MM.1S (cell line): ENCODE data around the gene CFAP91.
A peak's percentile ranks its signal among the peaks of the same experiment; 100 is the strongest.
"Not testable (repeated sequence)": the region's sequence is repeated elsewhere in the genome, so short reads cannot be mapped to it uniquely, and the experiment has no call there.

Experiments
- DNase-seq: peaks from one replicate; pipeline ENCODE4 v3.0.0-alpha.2; 2015
- H2AFZ ChIP-seq: fragments of 300-600 bp; sonication (generic); 2 replicates; pipeline ENCODE4 v1.6.0; 2016; ENCODE audit warnings: antibody characterized with exemption, low read length
- H3F3A ChIP-seq: fragments of 300-600 bp; sonication (generic); 2 replicates; pipeline ENCODE4 v1.6.1; 2016; ENCODE audit warnings: mild to moderate bottlenecking, antibody characterized with exemption, low read length, moderate library complexity, mixed read lengths; ENCODE audit not compliant: insufficient read depth
- H3K27ac ChIP-seq: fragments of 300-600 bp; sonication (generic); 2 replicates; pipeline ENCODE4 v1.5.1; 2016; ENCODE audit warnings: mild to moderate bottlenecking, low read length
- H3K27me3 ChIP-seq: fragments of 300-600 bp; sonication (generic); replicated peaks from 2 replicates; pipeline ENCODE4 v1.6.0; 2016; ENCODE audit warnings: low read length; ENCODE audit not compliant: insufficient read depth
- H3K36me3 ChIP-seq: fragments of 300-600 bp; sonication (generic); replicated peaks from 2 replicates; pipeline ENCODE4 v1.6.1; 2016; ENCODE audit warnings: mild to moderate bottlenecking, low read length, mixed read lengths; ENCODE audit not compliant: insufficient read depth
- H3K4me1 ChIP-seq: fragments of 300-600 bp; sonication (generic); 2 replicates; pipeline ENCODE4 v1.6.1; 2016; ENCODE audit warnings: low read length, mixed read lengths
- H3K4me2 ChIP-seq: fragments of 300-600 bp; sonication (generic); 2 replicates; pipeline ENCODE4 v1.6.0; 2016; ENCODE audit warnings: low read depth, low read length
- H3K4me3 ChIP-seq: fragments of 300-600 bp; sonication (generic); 2 replicates; pipeline ENCODE4 v1.5.1; 2016; ENCODE audit warnings: low read length, mixed read lengths
- H3K79me2 ChIP-seq: fragments of 300-600 bp; sonication (generic); 2 replicates; pipeline ENCODE4 v1.6.1; 2016; ENCODE audit warnings: mixed run types, low read length, mixed read lengths
- H3K9ac ChIP-seq: fragments of 300-600 bp; sonication (generic); 2 replicates; pipeline ENCODE4 v1.6.1; 2016; ENCODE audit warnings: low read length, mixed read lengths
- H3K9me2 ChIP-seq: fragments of 300-600 bp; sonication (generic); replicated peaks from 2 replicates; pipeline ENCODE4 v1.6.1; 2016; ENCODE audit warnings: mild to moderate bottlenecking, low read length, mixed read lengths; ENCODE audit not compliant: insufficient read depth
- H3K9me3 ChIP-seq: fragments of 300-600 bp; sonication (generic); replicated peaks from 2 replicates; pipeline ENCODE4 v1.6.1; 2016; ENCODE audit warnings: mild to moderate bottlenecking, low read length, mixed read lengths; ENCODE audit not compliant: insufficient read depth
- H4K20me1 ChIP-seq: fragments of 300-600 bp; sonication (generic); 2 replicates; pipeline ENCODE4 v1.6.1; 2016; ENCODE audit warnings: mild to moderate bottlenecking, low read length, moderate library complexity, mixed read lengths; ENCODE audit not compliant: insufficient read depth
- CTCF ChIP-seq: fragments of 300-600 bp; sonication (generic); IDR thresholded peaks from 2 replicates; pipeline ENCODE4 v1.5.1; 2016; ENCODE audit warnings: antibody characterized with exemption, low read length, mixed read lengths
- EZH2 ChIP-seq: fragments of 300-600 bp; sonication (generic); optimal IDR thresholded peaks from 2 replicates; pipeline ENCODE3; 2017; ENCODE audit warnings: low read depth, mild to moderate bottlenecking, antibody characterized with exemption, low read length, mixed read lengths
- EZH2phosphoT487 ChIP-seq: fragments of 300-600 bp; sonication (generic); IDR thresholded peaks from 2 replicates; pipeline ENCODE4 v1.6.1; 2018; ENCODE audit warnings: antibody characterized with exemption, low read length

CFAP91 gene

DNA sequence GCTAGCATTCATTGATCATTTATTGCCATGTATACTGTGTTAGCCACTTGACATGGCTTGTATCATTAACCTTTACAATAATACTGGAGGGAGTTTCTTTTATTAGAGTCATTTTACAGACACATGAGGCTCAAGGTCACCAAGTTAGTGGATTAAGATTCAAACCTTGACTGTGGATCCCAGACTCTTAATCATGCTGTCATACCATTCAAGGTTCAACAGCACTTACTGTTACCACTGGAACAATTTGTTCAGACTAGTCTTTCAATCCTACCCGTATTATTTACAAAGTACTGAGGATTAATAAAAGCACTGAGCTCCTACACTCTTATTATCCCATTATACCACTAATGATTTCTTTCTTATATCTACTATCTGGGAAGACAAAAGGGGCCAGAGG lies 26.8 kb upstream of the CFAP91 start:
- Histone ChIP-seq H3K4me2 (peak overlapping the region; percentile 71), H3K9me3 (no peaks in the 10 kb centered on the region), H3K36me3 (peaks cover 4% of the 10 kb centered on the region; the same call in 1 of the 2 replicates), H3K9me2 (no peaks in the 10 kb centered on the region), H3K4me1 (peaks cover 8% of the 10 kb centered on the region), H2AFZ (no peak overlapping the region), H3F3A (peaks cover 6% of the 10 kb centered on the region), H3K27ac (no peak overlapping the region), H4K20me1 (no peaks in the 10 kb centered on the region), H3K4me3 (peak overlapping the region; percentile 86), H3K27me3 (no peaks in the 10 kb centered on the region), H3K79me2 (peaks cover 35% of the 10 kb centered on the region), H3K9ac (peak overlapping the region; percentile 56)
- no peak for TF ChIP-seq CTCF
- no peak for TF ChIP-seq EZH2phosphoT487
- no peak for TF ChIP-seq EZH2
- no peak for DNase-seq

- H3K9me2 ChIP-seq = no peaks in the 10 kb centered on the region
- no peaks in the 10 kb centered on the region for H4K20me1 ChIP-seq
- H3K9ac ChIP-seq = peak within 1 kb of the TSS; percentile 86
- no peaks in the 10 kb centered on the region for H3K27me3 ChIP-seq
- peak within 1 kb of the TSS; percentile 94 for H3K27ac ChIP-seq
- peaks cover 10% of the 10 kb centered on the region for H3K4me1 ChIP-seq
- DNase-seq = peak; percentile 99
- H3F3A ChIP-seq = peaks cover 6% of the 10 kb centered on the region
- H3K36me3 ChIP-seq = peaks cover 4% of the 10 kb centered on the region; the same call in 1 of the 2 replicates
- peak within 1 kb of the TSS; percentile 86 for H3K4me3 ChIP-seq
- peak within 1 kb of the TSS; percentile 52 for H2AFZ ChIP-seq
- peak within 1 kb of the TSS; percentile 90 for H3K4me2 ChIP-seq
- H3K9me3 ChIP-seq = no peaks in the 10 kb centered on the region
- TF ChIP-seq CTCF = no peak
- TF ChIP-seq EZH2phosphoT487 = no peak
- H3K79me2 ChIP-seq = peaks cover 35% of the 10 kb centered on the region
Observed at GRCh38 chr3:119676771-119677640, 25.8 kb upstream of the CFAP91 start, which contains the start of gene COX17. TSS of gene COX17 (minus strand) at chr3:119677406. CDS start at chr3:119677310, 96 bp downstream.

GRCh38 chr3:119677641-119677934 lies 25.2 kb upstream of the CFAP91 start:
- Histone ChIP-seq H3K27me3 (no peaks in the 10 kb centered on the region), H3K4me2 (peak overlapping the region; percentile 90), H3K4me1 (peaks cover 10% of the 10 kb centered on the region), H3K4me3 (peak overlapping the region; percentile 86), H3F3A (peaks cover 6% of the 10 kb centered on the region), H3K27ac (peak overlapping the region; percentile 94; the same call in 1 of the 2 replicates), H3K9me2 (no peaks in the 10 kb centered on the region), H3K9me3 (no peaks in the 10 kb centered on the region), H2AFZ (peak overlapping the region; percentile 52), H3K36me3 (peaks cover 4% of the 10 kb centered on the region; the same call in 1 of the 2 replicates), H4K20me1 (no peaks in the 10 kb centered on the region), H3K9ac (peak overlapping the region; percentile 86; the same call in 1 of the 2 replicates), H3K79me2 (peaks cover 35% of the 10 kb centered on the region)
- TF ChIP-seq EZH2phosphoT487 = no peak
- DNase-seq = no peak

GRCh38 chr3:119678209-119678608 lies 24.6 kb upstream of the CFAP91 start:
- H3K27me3 ChIP-seq, H4K20me1 ChIP-seq, H3K9me2 ChIP-seq, H3K4me3 ChIP-seq, H2AFZ ChIP-seq, H3F3A ChIP-seq, H3K27ac ChIP-seq, H3K9ac ChIP-seq, H3K4me2 ChIP-seq, DNase-seq, H3K36me3 ChIP-seq, H3K9me3 ChIP-seq: not testable (repeated sequence)
- Histone ChIP-seq H3K4me1 (peaks cover 10% of the 10 kb centered on the region), H3K79me2 (peaks cover 32% of the 10 kb centered on the region)
